Activated CD4-positive, alpha-beta T cell treated with anti-CD3 and anti-CD28 coated beads, Interleukin-2, amount 10 ng/mL, durations not matched to agents 24 days and 14 days (primary cell): ENCODE measurements around the gene CCNT1. TPM values are rescaled to one million over a fixed set of nuclear protein-coding genes. Genes with fewer than 3 reads are reported as not detected.
A peak's percentile ranks its signal among the peaks of the same experiment; 100 is the strongest.
"Not testable (repeated sequence)": the region's sequence is repeated elsewhere in the genome, so short reads cannot be mapped to it uniquely, and the experiment has no call there.

ENCODE experiments used
- DNase-seq: peaks from one replicate; pipeline ENCODE4 v3.0.0; 2022
- H3K27ac Mint-ChIP-seq: one replicate; pipeline ENCODE4 v1.8.0; 2022; ENCODE audit warnings: mild to moderate bottlenecking, mixed read lengths
- H3K27me3 Mint-ChIP-seq: one replicate; pipeline ENCODE4 v1.8.0; 2022; ENCODE audit warnings: mixed read lengths
- H3K36me3 Mint-ChIP-seq: one replicate; pipeline ENCODE4 v1.8.0; 2022; ENCODE audit warnings: low read depth, mild to moderate bottlenecking, mixed read lengths
- H3K4me1 Mint-ChIP-seq: one replicate; pipeline ENCODE4 v1.8.0; 2021; ENCODE audit warnings: mixed read lengths
- H3K4me3 Mint-ChIP-seq: one replicate; pipeline ENCODE4 v1.8.0; 2022; ENCODE audit warnings: mild to moderate bottlenecking, moderate library complexity, mixed read lengths
- H3K9me3 Mint-ChIP-seq: one replicate; pipeline ENCODE4 v1.8.0; 2021; ENCODE audit warnings: mixed read lengths
- intact Hi-C: fragments of 100-400 bp; cut with micrococcal nuclease; formaldehyde crosslinking; loops from one replicate; pipeline ENCODE4 v1.15.1; 2023
- total RNA-seq: library from RNA; stranded (reverse); gene quantifications from 2 replicates; pipeline ENCODE4 v1.2.3, GENCODE V29; 2022

The CCNT1 gene
- total RNA-seq, 1 donor from 2014 or later, result 70.9 TPM

DNA sequence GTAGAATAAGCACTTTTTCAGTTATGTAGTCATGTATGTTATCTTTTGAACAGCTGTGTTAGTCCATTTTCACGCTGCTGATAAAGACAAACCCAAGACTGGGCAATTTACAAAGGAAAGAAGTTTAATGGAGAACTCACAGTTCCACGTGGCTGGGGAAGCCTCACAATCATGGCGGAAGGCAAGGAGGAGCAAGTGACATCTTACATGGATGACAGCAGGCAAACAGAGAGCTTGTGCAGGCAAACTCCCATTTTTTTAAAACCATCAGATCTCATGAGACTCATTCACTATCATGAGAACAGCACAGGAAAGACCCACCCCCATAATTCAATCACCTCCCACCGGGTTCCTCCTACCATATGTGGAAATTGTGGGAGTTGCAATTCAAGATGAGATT is 2.5 kb upstream of the CCNT1 start:
- intact Hi-C loops, H3K27ac Mint-ChIP-seq, H3K4me3 Mint-ChIP-seq, DNase-seq, H3K27me3 Mint-ChIP-seq: not testable (repeated sequence)
- H3K9me3 Mint-ChIP-seq, result peaks cover 23% of the 10 kb centered on the region
- peaks cover 12% of the 10 kb centered on the region for H3K4me1 Mint-ChIP-seq
- H3K36me3 Mint-ChIP-seq, result peaks cover 27% of the 10 kb centered on the region

DNA sequence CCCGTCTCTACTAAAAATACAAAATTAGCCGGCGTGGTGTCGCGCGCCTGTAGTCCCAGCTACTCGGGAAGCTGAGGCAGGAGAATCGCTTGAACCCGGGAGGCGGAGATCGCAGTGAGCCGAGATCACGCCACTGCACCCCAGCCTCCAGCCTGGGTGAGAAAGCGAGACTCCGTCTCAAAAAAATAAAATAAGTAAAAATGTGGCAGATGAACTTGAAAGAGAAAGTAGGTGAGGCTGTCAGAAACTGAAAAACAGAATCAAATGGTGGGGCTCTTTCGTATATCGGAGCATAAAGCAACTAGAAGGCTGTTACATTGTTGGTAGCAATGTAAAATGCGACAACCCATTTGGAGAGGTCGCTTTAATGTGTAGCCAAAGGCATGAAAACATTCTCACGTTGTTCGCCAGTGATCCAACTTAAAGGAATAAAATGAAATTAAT is 767 bp upstream of the CCNT1 start:
- Mint-ChIP-seq H3K27me3 (peaks cover 3% of the 10 kb centered on the region), H3K9me3 (peaks cover 19% of the 10 kb centered on the region), H3K27ac (peak overlapping the region; percentile 95), H3K36me3 (peaks cover 39% of the 10 kb centered on the region), H3K4me3 (peak overlapping the region; percentile 97), H3K4me1 (peaks cover 21% of the 10 kb centered on the region)
- intact Hi-C loops, result loop anchor here (2.0 kb wide), 2 partner anchors 34 to 136 kb away; partner anchors contain the start of gene DDX23
- no peak for DNase-seq

DNA sequence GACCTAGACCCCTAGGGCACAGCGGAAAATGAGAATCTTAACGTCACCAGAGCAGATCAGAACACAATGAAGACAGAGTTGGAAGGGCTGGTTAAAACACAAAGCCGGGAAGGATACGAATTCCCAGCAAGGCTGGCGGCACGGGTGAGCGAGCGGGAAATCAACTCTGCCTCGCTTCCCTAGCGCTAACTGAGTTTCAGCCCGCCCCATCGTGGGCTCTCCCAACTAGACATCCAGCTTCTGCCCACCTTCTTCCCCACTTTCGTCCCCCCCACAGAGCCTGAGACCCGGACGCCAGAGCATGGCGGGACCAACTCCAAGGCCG is 377 bp downstream of the CCNT1 start:
- no peak for DNase-seq
- peaks cover 19% of the 10 kb centered on the region for H3K9me3 Mint-ChIP-seq
- peak overlapping the region; percentile 95 for H3K27ac Mint-ChIP-seq
- peaks cover 23% of the 10 kb centered on the region for H3K4me1 Mint-ChIP-seq
- peaks cover 3% of the 10 kb centered on the region for H3K27me3 Mint-ChIP-seq
- intact Hi-C loops, result loop anchor here (1.0 to 2.0 kb wide), 3 partner anchors 34 to 137 kb away; partner anchors contain the start of genes DDX23 and KANSL2
- peak overlapping the region; percentile 97 for H3K4me3 Mint-ChIP-seq
- peaks cover 49% of the 10 kb centered on the region for H3K36me3 Mint-ChIP-seq

DNA sequence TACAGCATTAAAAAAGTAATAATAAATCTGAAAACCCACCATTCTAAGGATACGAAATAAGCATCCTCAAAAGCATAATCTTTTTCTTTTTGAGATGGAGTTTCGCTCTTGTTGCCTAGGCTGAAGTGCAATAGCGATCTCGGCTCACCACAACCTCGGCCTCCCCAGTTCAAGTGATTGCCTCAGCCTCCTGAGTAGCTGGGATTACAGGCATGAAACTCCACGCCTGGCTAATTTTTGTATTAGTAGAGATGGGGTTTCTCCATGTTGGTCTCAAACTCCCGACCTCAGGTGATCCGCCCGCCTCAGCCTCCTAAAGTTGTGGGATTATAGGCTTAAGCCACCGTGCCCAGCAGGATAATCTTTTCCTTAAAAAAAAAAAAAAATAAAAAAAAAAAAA is 4.3 kb downstream of the CCNT1 start:
- intact Hi-C loops, result no loop called here
- H3K36me3 Mint-ChIP-seq, result peaks cover 64% of the 10 kb centered on the region
- H3K4me3 Mint-ChIP-seq, result no peak overlapping the region
- no peaks in the 10 kb centered on the region for H3K9me3 Mint-ChIP-seq
- H3K4me1 Mint-ChIP-seq, result peaks cover 31% of the 10 kb centered on the region
- no peak for DNase-seq
- H3K27me3 Mint-ChIP-seq, result peaks cover 3% of the 10 kb centered on the region
- H3K27ac Mint-ChIP-seq, result no peak overlapping the region

DNA sequence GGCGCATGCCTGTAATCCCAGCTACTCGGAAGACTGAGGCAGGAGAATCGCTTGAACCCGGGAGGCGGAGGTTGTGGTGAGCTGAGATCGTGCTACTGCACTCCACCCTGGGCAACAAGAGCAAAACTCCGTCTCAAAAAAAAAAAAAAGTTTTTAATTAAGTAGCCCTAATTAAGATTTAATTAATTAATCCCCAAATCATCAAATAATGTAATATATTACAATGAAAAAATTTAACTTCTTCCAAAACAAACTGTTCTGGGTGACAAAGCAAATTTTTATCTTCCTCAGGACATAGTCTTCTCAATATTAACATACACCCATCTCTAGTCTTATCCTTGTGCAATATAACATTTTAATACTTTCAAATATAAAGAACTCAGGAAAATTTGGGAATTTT is 17.7 kb downstream of the CCNT1 start:
- DNase-seq, H3K4me1 Mint-ChIP-seq, intact Hi-C loops, H3K9me3 Mint-ChIP-seq, H3K4me3 Mint-ChIP-seq, H3K27me3 Mint-ChIP-seq, H3K27ac Mint-ChIP-seq: not testable (repeated sequence)
- H3K36me3 Mint-ChIP-seq, result peaks cover 51% of the 10 kb centered on the region

DNA sequence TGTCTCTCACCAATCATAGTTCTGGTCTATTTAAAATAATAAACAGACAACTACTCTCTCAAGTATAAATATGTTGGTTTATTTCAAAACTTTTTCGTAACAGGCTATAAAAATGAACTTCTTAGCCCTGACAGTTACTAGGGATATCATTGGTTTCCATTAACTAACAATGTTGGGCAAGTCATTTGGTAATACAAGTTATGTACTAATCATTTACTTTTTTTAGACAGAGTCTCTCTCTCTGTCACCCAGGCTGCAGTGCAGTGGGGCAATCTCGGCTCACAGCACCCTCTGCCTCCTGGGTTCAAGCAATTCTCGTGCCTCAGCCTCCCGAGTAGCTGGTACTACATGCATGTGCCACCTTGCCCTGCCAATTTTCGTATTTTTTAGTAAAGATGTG is 19.9 kb downstream of the CCNT1 start:
- Mint-ChIP-seq H3K4me3 (no peak overlapping the region), H3K27me3 (no peaks in the 10 kb centered on the region), H3K36me3 (peaks cover 60% of the 10 kb centered on the region), H3K27ac (no peak overlapping the region), H3K9me3 (no peaks in the 10 kb centered on the region), H3K4me1 (peaks cover 6% of the 10 kb centered on the region)
- no peak for DNase-seq
- intact Hi-C loops, result no loop called here

DNA sequence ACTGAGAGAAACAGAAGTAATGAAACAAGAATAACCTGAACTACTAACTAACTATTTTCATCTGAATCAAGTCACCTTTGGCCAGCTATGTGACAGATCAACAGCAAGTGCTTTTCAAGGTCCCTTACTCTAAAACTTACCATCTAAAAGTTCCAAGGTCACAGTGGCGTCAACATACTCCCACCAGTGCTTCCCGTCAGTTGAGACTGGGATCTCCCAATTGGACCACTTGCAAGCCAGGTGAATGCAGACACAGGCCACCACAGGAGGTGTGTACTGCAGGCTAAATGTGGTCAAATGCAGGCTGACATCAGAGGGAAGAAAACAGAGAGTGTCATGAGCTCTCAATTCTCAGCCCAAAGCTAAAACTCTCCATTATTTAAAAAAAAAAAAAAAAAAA is 20.6 kb downstream of the CCNT1 start:
- Mint-ChIP-seq H3K4me1 (peaks cover 4% of the 10 kb centered on the region), H3K36me3 (peaks cover 65% of the 10 kb centered on the region), H3K4me3 (no peak overlapping the region), H3K9me3 (no peaks in the 10 kb centered on the region), H3K27ac (no peak overlapping the region), H3K27me3 (no peaks in the 10 kb centered on the region)
- intact Hi-C loops, result no loop called here
- no peak for DNase-seq

DNA sequence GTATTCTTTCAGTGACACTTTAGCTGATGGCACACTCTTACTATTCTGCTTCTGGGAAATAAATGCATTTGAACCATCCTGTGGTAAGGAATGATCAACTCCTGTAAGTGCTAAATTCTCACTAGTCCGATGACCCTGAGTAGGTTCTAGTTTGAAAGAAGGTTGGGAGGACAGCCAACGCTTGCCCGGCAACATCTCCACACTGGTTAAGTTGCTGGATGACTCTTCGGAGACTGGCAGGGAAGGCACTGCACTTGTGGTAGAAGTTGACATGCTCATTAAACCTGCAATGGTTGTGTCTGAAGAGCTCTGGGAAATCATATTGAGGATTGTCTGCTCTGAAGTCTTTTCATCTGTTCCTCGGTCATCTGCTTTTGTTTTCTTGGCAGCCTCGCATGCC is 22.5 kb downstream of the CCNT1 start:
- no peaks in the 10 kb centered on the region for H3K27me3 Mint-ChIP-seq
- intact Hi-C loops, result no loop called here
- H3K4me3 Mint-ChIP-seq, result no peak overlapping the region
- DNase-seq, result no peak
- no peak overlapping the region for H3K27ac Mint-ChIP-seq
- H3K4me1 Mint-ChIP-seq, result peaks cover 4% of the 10 kb centered on the region
- no peaks in the 10 kb centered on the region for H3K9me3 Mint-ChIP-seq
- peaks cover 66% of the 10 kb centered on the region for H3K36me3 Mint-ChIP-seq

DNA sequence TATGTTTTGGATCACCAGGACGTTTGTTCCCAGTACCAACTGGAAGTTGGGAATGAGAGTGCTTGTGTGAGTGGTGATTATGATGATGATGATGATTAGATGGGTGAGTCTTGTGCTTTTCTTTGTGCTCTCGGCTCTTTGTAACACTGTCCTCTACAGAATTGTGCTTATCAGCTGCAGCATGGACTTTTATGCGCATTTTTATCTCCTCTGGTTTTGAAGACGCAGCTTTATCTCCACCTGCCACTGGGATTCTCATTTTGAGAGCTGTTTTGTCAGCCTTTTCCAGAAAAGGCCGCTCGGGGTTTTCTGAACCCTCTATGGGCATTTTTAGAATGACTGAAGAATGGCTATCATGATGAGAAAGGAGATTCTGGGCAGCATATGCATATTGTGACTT is 22.9 kb downstream of the CCNT1 start:
- no peak for DNase-seq
- Mint-ChIP-seq H3K36me3 (peaks cover 68% of the 10 kb centered on the region), H3K27ac (no peak overlapping the region), H3K9me3 (no peaks in the 10 kb centered on the region), H3K4me3 (no peak overlapping the region), H3K4me1 (peaks cover 6% of the 10 kb centered on the region), H3K27me3 (no peaks in the 10 kb centered on the region)
- intact Hi-C loops, result no loop called here

DNA sequence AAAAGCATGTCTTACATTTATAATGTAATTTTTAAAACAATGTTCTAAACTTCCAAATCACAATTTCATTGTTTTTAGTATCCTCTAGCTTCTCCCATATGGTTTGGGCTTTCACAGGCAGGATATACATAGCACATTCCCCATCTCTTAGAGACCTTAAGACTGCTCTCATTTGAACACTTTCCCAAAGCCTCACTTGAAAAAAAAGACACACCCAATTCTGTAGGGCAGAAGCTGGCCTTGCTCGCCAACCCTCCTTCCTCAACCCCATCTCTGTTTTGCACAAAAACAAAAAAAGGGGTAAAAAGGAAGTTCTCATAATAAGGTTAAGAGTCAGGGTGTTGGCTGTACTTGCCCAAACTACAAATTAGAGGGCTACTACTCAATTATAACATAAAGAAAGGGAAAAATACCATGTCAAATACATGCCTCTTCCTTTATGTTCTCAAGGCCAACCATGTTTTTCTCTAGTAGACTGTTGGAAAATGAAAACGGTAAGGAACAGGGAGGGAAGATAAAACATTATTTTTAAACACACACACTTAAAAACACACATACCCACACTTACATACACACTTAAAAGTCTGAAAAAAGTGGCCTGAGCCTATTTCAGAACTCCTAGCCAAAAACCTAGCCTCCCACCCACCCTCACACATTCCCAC is 24.6 kb downstream of the CCNT1 start:
- peaks cover 65% of the 10 kb centered on the region for H3K36me3 Mint-ChIP-seq
- no peak for DNase-seq
- no peaks in the 10 kb centered on the region for H3K9me3 Mint-ChIP-seq
- H3K4me1 Mint-ChIP-seq, result peaks cover 8% of the 10 kb centered on the region
- intact Hi-C loops, result no loop called here
- H3K27ac Mint-ChIP-seq, result no peak overlapping the region
- H3K4me3 Mint-ChIP-seq, result no peak overlapping the region
- H3K27me3 Mint-ChIP-seq, result no peaks in the 10 kb centered on the region

DNA sequence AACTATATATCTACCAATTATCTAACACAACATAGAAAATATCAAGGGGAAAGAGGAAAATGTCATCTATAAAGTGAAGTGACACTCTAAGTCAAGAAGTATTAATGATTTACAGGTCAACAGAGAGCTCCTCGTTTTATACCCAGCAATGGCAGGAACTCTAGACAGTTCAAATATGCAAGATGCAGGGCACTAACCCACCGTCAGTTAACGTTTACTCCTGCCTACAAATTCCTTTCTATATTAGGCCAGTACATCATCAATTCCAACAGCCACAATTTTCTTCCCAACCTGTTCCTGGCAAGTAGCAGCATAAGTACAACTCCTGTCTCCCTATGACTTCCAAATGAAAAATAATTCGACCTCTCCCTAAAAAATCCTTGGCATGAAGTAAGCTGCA is 25.5 kb downstream of the CCNT1 start:
- Mint-ChIP-seq H3K4me1 (peaks cover 8% of the 10 kb centered on the region), H3K9me3 (no peaks in the 10 kb centered on the region), H3K27ac (no peak overlapping the region), H3K27me3 (no peaks in the 10 kb centered on the region), H3K4me3 (no peak overlapping the region), H3K36me3 (peaks cover 60% of the 10 kb centered on the region)
- intact Hi-C loops, result no loop called here
- no peak for DNase-seq

DNA sequence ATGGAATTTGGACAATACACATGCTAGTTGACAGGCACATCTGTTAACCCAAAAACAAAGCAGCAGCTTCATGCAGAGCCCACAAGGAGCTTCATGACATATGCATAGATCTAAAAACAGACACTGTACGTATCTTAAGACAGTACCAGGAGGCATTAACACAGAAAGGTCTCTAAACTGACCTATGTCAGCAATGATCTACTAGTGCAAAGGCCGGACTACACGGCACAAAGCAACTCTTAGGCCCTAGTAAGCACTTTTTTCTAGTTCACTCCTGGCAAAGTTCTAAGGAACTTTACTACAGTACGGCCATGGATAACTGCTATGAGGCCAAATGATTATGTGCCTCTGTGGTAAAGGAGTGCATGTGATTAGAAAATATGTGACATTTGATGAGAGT is 26.1 kb downstream of the CCNT1 start:
- peaks cover 8% of the 10 kb centered on the region for H3K4me1 Mint-ChIP-seq
- intact Hi-C loops, result no loop called here
- H3K27me3 Mint-ChIP-seq, result no peaks in the 10 kb centered on the region
- H3K27ac Mint-ChIP-seq, result no peak overlapping the region
- DNase-seq, result no peak
- H3K4me3 Mint-ChIP-seq, result no peak overlapping the region
- peaks cover 56% of the 10 kb centered on the region for H3K36me3 Mint-ChIP-seq
- no peaks in the 10 kb centered on the region for H3K9me3 Mint-ChIP-seq

DNA sequence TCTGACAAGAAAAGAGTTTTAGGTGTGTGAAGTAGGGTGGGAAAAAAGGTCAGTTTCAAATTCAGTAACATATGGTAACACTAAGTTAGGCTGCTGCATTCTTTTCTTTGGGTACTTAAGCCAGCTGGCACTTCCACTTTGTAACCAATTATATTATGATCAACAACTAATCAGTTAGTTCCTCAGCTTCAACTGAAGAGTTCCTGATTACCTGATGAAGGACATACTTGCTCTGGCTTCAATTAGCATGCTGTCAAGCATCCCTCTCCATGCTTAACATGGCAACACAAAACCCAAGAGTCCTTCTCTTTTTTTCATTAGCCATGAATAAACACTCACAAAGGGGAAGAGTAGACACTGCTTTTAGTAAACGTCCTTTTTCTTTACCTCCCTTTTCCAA is 27.7 kb downstream of the CCNT1 start:
- H3K4me3 Mint-ChIP-seq, result no peak overlapping the region
- peaks cover 8% of the 10 kb centered on the region for H3K4me1 Mint-ChIP-seq
- DNase-seq, result no peak
- no peaks in the 10 kb centered on the region for H3K27me3 Mint-ChIP-seq
- H3K9me3 Mint-ChIP-seq, result no peaks in the 10 kb centered on the region
- intact Hi-C loops, result no loop called here
- no peak overlapping the region for H3K27ac Mint-ChIP-seq
- H3K36me3 Mint-ChIP-seq, result peaks cover 49% of the 10 kb centered on the region

DNA sequence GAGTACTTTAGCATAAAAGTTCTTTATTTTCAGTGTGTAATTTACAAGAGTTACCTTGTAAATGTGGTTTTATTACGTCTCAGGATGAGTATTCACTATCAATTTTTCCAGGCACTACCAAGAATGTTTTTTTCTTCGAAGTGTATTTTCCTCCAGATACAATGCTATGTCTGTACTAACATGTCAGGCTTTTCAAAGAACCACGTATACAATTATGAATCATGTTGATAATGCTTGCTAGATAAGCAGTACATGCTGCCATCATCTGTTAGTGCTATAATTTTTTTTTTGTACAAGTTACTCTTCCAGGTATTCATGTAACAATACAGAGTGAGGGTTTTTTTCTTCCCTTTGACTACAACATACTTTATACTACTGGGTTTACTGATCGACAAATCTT is 28.9 kb downstream of the CCNT1 start:
- H3K27me3 Mint-ChIP-seq, result no peaks in the 10 kb centered on the region
- H3K9me3 Mint-ChIP-seq, result no peaks in the 10 kb centered on the region
- H3K4me3 Mint-ChIP-seq, result no peak overlapping the region
- H3K4me1 Mint-ChIP-seq, result peaks cover 10% of the 10 kb centered on the region
- no peak for DNase-seq
- peaks cover 38% of the 10 kb centered on the region for H3K36me3 Mint-ChIP-seq
- no peak overlapping the region for H3K27ac Mint-ChIP-seq
- intact Hi-C loops, result no loop called here
